T-cell (primary cell): ENCODE data around the gene WSCD1. TPM values are rescaled to one million over a fixed set of nuclear protein-coding genes. Genes with fewer than 3 reads are reported as not detected.

Source experiments
- ATAC-seq, 4 experiments: fragments of 200-7000 bp in 3 of 4; fragments of 150-1000 bp in 1 of 4; cut with Tn5 transposase; replicated peaks in 1 of 4; 1 replicate in 3 of 4; 2 replicates in 1 of 4; pipeline ENCODE4 v1.10.0; 2021; ENCODE audit warnings: moderate library complexity in 3 of 4, mild to moderate bottlenecking in 2 of 4, moderate number of reproducible peaks in 1 of 4
- CTCF ChIA-PET, 2 donors: fragments of 300-600 bp; sonication (Branson Sonifier 250); formaldehyde crosslinking; loops; one replicate each; lab custom pipeline; 2022; ENCODE audit warnings: antibody characterized with exemption in 2 of 2; lab: Charles Lee
- POLR2A ChIA-PET, 2 donors: fragments of 300-600 bp; sonication (Branson Sonifier 250); formaldehyde crosslinking; loops; one replicate each; lab custom pipeline; 2022; ENCODE audit warnings: antibody characterized with exemption in 2 of 2; lab: Charles Lee
- DNase-seq, 35 experiments: peaks; one replicate each; pipeline versions ENCODE4 v3.0.0 to v3.0.0-alpha.2; 2013 to 2023
- H3K27ac ChIP-seq: one replicate; pipeline ENCODE4 v1.5.1; 2013; ENCODE audit warnings: low read length
- H3K27me3 ChIP-seq, 2 experiments: replicated peaks in 1 of 2; 1 replicate in 1 of 2; 2 replicates in 1 of 2; pipeline versions ENCODE4 v1.6.1 to v1.7.0; 2013; ENCODE audit warnings: low read length in 1 of 2, mixed read lengths in 1 of 2; ENCODE audit not compliant: control insufficient read depth in 2 of 2, insufficient read depth in 2 of 2; ENCODE audit errors: extremely low read depth in 1 of 2
- H3K36me3 ChIP-seq, 2 donors: 1 replicate in 1 of 2; 2 replicates in 1 of 2; pipeline versions ENCODE4 v1.6.1 to v1.7.0; 2013; ENCODE audit warnings: low read length in 1 of 2; ENCODE audit not compliant: control insufficient read depth in 2 of 2, insufficient read depth in 1 of 2; ENCODE audit errors: extremely low read depth in 1 of 2
- H3K4me1 ChIP-seq, 2 experiments: 1 replicate in 1 of 2; 2 replicates in 1 of 2; pipeline versions ENCODE4 v1.6.1 to v1.7.0; 2013; ENCODE audit warnings: low read length in 2 of 2, mixed read lengths in 1 of 2; ENCODE audit not compliant: insufficient read depth in 2 of 2, control insufficient read depth in 1 of 2; ENCODE audit errors: extremely low read depth in 1 of 2
- H3K4me3 ChIP-seq, 2 donors: 1 replicate in 1 of 2; 2 replicates in 1 of 2; pipeline versions ENCODE4 v1.5.1 to v1.7.0; 2013; ENCODE audit warnings: mild to moderate bottlenecking in 2 of 2, low read length in 1 of 2, moderate library complexity in 1 of 2; ENCODE audit not compliant: control insufficient read depth in 1 of 2; ENCODE audit errors: extremely low read depth in 1 of 2
- H3K9me3 ChIP-seq: 2 replicates; pipeline ENCODE4 v1.7.0; 2013
- H3K27ac Mint-ChIP-seq, 2 donors: one replicate each; pipeline ENCODE4 v1.8.0; 2020 to 2021; ENCODE audit warnings: mild to moderate bottlenecking in 2 of 2, mixed read lengths in 2 of 2
- H3K27me3 Mint-ChIP-seq, 2 donors: one replicate each; pipeline ENCODE4 v1.8.0; 2021 to 2022; ENCODE audit warnings: mixed read lengths in 2 of 2
- H3K36me3 Mint-ChIP-seq: one replicate; pipeline ENCODE4 v1.8.0; 2021; ENCODE audit warnings: mixed read lengths
- H3K4me1 Mint-ChIP-seq, 3 donors: one replicate each; pipeline ENCODE4 v1.8.0; 2020 to 2022; ENCODE audit warnings: mixed read lengths in 3 of 3, mild to moderate bottlenecking in 1 of 3
- H3K4me3 Mint-ChIP-seq, 3 donors: one replicate each; pipeline ENCODE4 v1.8.0; 2020 to 2022; ENCODE audit warnings: mild to moderate bottlenecking in 3 of 3, mixed read lengths in 3 of 3, moderate library complexity in 3 of 3
- H3K9me3 Mint-ChIP-seq, 3 donors: one replicate each; pipeline ENCODE4 v1.8.0; 2020 to 2022; ENCODE audit warnings: mixed read lengths in 3 of 3
- WGBS: methylation state at CpG from one replicate; pipeline ENCODE4 v1.1.5; 2013; ENCODE audit warnings: missing lambda C conversion rate; ENCODE audit not compliant: insufficient coverage; 5-methylcytosine and 5-hydroxymethylcytosine counted together
- total RNA-seq, 35 experiments: library from RNA in 6 of 35; stranded (reverse) in 6 of 35; fragments of 120-200 nt in 1 of 35; gene quantifications; one replicate each; pipeline versions ENCODE4 v1.2.1 to v1.2.4 and lab custom pipeline; 2013 to 2026

Gene WSCD1
- total RNA-seq, 5 donors from 2014 or later (not counting 1 experiment from before 2014, with no cell fraction given), result 0.09 to 0.58 (median 0.27) TPM; not detected in 1

DNA sequence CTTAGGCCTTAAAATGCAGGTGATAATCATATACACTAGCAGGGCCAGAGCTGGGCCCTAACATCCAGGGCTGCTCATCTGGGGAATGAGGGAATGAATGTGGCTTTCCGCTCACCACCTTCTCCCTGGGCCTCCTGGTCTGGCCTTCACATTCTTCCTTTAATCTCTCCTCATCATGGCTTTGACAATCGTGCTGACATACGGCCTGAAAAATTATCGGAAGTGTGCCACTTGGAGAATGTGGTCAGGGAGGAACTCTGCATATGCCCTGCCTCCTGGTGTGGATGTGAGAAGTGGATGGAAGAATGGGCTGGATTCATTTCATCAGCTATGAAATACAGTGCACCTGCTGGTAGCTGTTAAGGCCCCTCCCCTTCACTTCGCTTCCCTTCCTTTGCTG lies 2.4 kb downstream of the WSCD1 start:
- no peaks in the 10 kb centered on the region for H3K9me3 ChIP-seq
- Mint-ChIP-seq H3K9me3 (no peaks in the 10 kb centered on the region), H3K36me3 (no peaks in the 10 kb centered on the region), H3K27me3 (peaks cover 32 to 61% of the 10 kb centered on the region in 2 donors), H3K4me1 (peaks cover 14 to 18% (median 17%) of the 10 kb centered on the region in 3 donors), H3K27ac (no peak overlapping the region), H3K4me3 (no peak overlapping the region)
- H3K36me3 ChIP-seq, result no peaks in the 10 kb centered on the region
- DNase-seq (no peak), ATAC-seq (no peak)
- no peak overlapping the region for H3K4me3 ChIP-seq
- peaks cover 9 to 71% of the 10 kb centered on the region in 2 experiments for H3K27me3 ChIP-seq
- H3K4me1 ChIP-seq, result peaks cover 0 to 10% of the 10 kb centered on the region in 2 experiments
- ChIA-PET CTCF (interaction anchor here in 1 of 2 donors (1.4 kb wide), 1 partner anchor 9 kb away, joined by 3 read pairs; no protein-coding TSS in a partner anchor), POLR2A (no interaction called here)
- no peak overlapping the region for H3K27ac ChIP-seq
- no CpG with 5 or more reads among the region's 5 CpGs for WGBS

- H3K4me3 ChIP-seq, result no peak overlapping the region
- H3K4me1 Mint-ChIP-seq, result peaks cover 14 to 18% (median 17%) of the 10 kb centered on the region in 3 donors
- ATAC-seq (no peak), DNase-seq (no peak)
- H3K36me3 ChIP-seq, result no peaks in the 10 kb centered on the region
- no peaks in the 10 kb centered on the region for H3K9me3 Mint-ChIP-seq
- peaks cover 0 to 10% of the 10 kb centered on the region in 2 experiments for H3K4me1 ChIP-seq
- no peaks in the 10 kb centered on the region for H3K9me3 ChIP-seq
- H3K27me3 Mint-ChIP-seq, result peaks cover 31 to 53% of the 10 kb centered on the region in 2 donors
- H3K27ac Mint-ChIP-seq, result no peak overlapping the region
- H3K27me3 ChIP-seq, result peaks cover 4 to 63% of the 10 kb centered on the region in 2 experiments
- no peak overlapping the region for H3K27ac ChIP-seq
- CTCF ChIA-PET, result no interaction called here
- POLR2A ChIA-PET, result no interaction called here
- H3K4me3 Mint-ChIP-seq, result no peak overlapping the region
- no peaks in the 10 kb centered on the region for H3K36me3 Mint-ChIP-seq
- 98% methylated on average over 4 of the region's 7 CpGs for WGBS
Observed at GRCh38 chr17:6073620-6074019, 3.4 kb downstream of the WSCD1 start.

- 61% methylated on average over 6 of the region's 6 CpGs for WGBS
- Histone ChIP-seq H3K27me3 (peaks cover 0 to 52% of the 10 kb centered on the region in 2 experiments), H3K4me3 (no peak overlapping the region), H3K9me3 (no peaks in the 10 kb centered on the region), H3K27ac (no peak overlapping the region), H3K36me3 (no peaks in the 10 kb centered on the region), H3K4me1 (peaks cover 0 to 6% of the 10 kb centered on the region in 2 experiments)
- no peaks in the 10 kb centered on the region for H3K9me3 Mint-ChIP-seq
- no peak for ATAC-seq
- peaks cover 16 to 39% of the 10 kb centered on the region in 2 donors for H3K27me3 Mint-ChIP-seq
- H3K36me3 Mint-ChIP-seq, result no peaks in the 10 kb centered on the region
- CTCF ChIA-PET, result no interaction called here
- H3K4me3 Mint-ChIP-seq, result no peak overlapping the region
- H3K4me1 Mint-ChIP-seq, result peaks cover under 1 to 7% (median 5%) of the 10 kb centered on the region in 3 donors
- POLR2A ChIA-PET, result no interaction called here
- no peak for DNase-seq
- H3K27ac Mint-ChIP-seq, result no peak overlapping the region
Observed at GRCh38 chr17:6075050-6075449, 4.9 kb downstream of the WSCD1 start.

GRCh38 chr17:6075845-6076244 lies 5.7 kb downstream of the WSCD1 start:
- H3K36me3 ChIP-seq, result no peaks in the 10 kb centered on the region
- CTCF ChIA-PET, result no interaction called here
- POLR2A ChIA-PET, result no interaction called here
- Mint-ChIP-seq H3K27ac (no peak overlapping the region), H3K4me1 (peaks cover 0 to 7% (median 5%) of the 10 kb centered on the region in 3 donors), H3K9me3 (no peaks in the 10 kb centered on the region), H3K27me3 (peaks cover 16 to 39% of the 10 kb centered on the region in 2 donors), H3K4me3 (no peak overlapping the region), H3K36me3 (no peaks in the 10 kb centered on the region)
- H3K9me3 ChIP-seq, result no peaks in the 10 kb centered on the region
- H3K27me3 ChIP-seq, result peaks cover 0 to 56% of the 10 kb centered on the region in 2 experiments
- no peak for DNase-seq
- no peak overlapping the region for H3K27ac ChIP-seq
- WGBS, result 90% methylated on average over 3 of the region's 8 CpGs
- no peak for ATAC-seq
- peaks cover 0 to 5% of the 10 kb centered on the region in 2 experiments for H3K4me1 ChIP-seq
- H3K4me3 ChIP-seq, result no peak overlapping the region

DNA sequence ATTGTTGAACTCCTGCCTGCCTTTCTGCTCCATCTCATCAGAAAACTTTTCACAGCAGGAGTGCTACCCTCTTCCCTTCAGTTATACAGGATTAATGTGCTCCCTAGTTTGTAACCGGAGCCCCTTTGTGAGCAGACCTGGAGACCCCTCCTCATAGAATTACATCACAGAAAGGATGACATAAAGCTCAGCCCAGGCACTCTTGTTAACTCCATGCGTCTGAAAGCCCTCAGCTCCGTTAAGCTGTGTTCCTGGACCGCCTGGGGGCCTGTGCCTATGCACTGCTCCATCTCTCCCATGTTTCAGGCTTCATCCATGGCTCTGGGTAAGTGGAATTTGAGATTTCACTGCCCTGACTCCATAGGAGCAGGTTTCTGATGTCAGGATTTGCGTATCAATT lies 7.6 kb downstream of the WSCD1 start:
- no peak for DNase-seq
- Histone ChIP-seq H3K36me3 (no peaks in the 10 kb centered on the region), H3K9me3 (no peaks in the 10 kb centered on the region), H3K27ac (no peak overlapping the region), H3K4me3 (no peak overlapping the region), H3K27me3 (peaks cover 0 to 40% of the 10 kb centered on the region in 2 experiments), H3K4me1 (no peaks in the 10 kb centered on the region)
- ATAC-seq, result no peak
- no peaks in the 10 kb centered on the region for H3K36me3 Mint-ChIP-seq
- no peak overlapping the region for H3K4me3 Mint-ChIP-seq
- H3K9me3 Mint-ChIP-seq, result no peaks in the 10 kb centered on the region
- ChIA-PET CTCF (no interaction called here), POLR2A (no interaction called here)
- no peak overlapping the region for H3K27ac Mint-ChIP-seq
- H3K27me3 Mint-ChIP-seq, result peaks cover 16 to 21% of the 10 kb centered on the region in 2 donors
- WGBS, result 44% methylated on average over 4 of the region's 5 CpGs
- no peaks in the 10 kb centered on the region for H3K4me1 Mint-ChIP-seq

DNA sequence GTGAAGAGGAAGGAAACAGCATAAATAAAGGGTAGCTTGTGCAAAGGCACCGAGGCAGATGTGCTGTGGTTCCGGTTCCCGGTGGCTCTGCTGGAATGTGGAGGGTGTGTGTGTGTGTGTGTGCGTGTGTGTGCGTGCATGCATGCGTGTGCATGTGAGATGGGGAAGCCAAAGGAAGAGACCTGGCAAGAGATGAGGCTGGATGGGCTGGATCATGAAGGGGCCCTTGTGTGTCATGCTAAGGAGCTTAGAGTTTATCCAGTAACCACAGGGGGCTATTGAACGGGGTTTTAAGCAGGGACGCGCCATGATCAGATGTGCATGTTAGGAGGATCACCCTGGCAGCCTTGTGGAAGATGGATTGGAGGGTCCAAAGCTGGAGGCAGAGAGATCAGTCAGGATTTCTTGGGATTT lies 8.3 kb downstream of the WSCD1 start:
- Histone ChIP-seq H3K27ac (no peak overlapping the region), H3K36me3 (no peaks in the 10 kb centered on the region), H3K4me1 (no peaks in the 10 kb centered on the region), H3K27me3 (peaks cover 0 to 33% of the 10 kb centered on the region in 2 experiments), H3K9me3 (no peaks in the 10 kb centered on the region), H3K4me3 (no peak overlapping the region)
- H3K4me1 Mint-ChIP-seq, result no peaks in the 10 kb centered on the region
- CTCF ChIA-PET, result no interaction called here
- DNase-seq (no peak), ATAC-seq (no peak)
- H3K27ac Mint-ChIP-seq, result no peak overlapping the region
- H3K9me3 Mint-ChIP-seq, result no peaks in the 10 kb centered on the region
- 73% methylated on average over 8 of the region's 9 CpGs for WGBS
- POLR2A ChIA-PET, result no interaction called here
- H3K4me3 Mint-ChIP-seq, result no peak overlapping the region
- no peaks in the 10 kb centered on the region for H3K36me3 Mint-ChIP-seq
- H3K27me3 Mint-ChIP-seq, result peaks cover 12 to 17% of the 10 kb centered on the region in 2 donors
